Colonic mucosa (tissue), 4 donors: ENCODE data around the gene KDM4B. TPM values are rescaled to one million over a fixed set of nuclear protein-coding genes. Genes with fewer than 3 reads are reported as not detected.

ENCODE experiments used
- DNase-seq: peaks from one replicate; pipeline ENCODE4 v3.0.0-alpha.2; 2020
- H3K27ac ChIP-seq: fragments of 200-600 bp; one replicate; pipeline ENCODE4 v1.8.0; 2021
- H3K27me3 ChIP-seq: fragments of 200-600 bp; one replicate; pipeline ENCODE4 v1.8.0; 2021
- H3K36me3 ChIP-seq: fragments of 200-600 bp; one replicate; pipeline ENCODE4 v1.8.0; 2021
- H3K4me1 ChIP-seq: fragments of 200-600 bp; one replicate; pipeline ENCODE4 v1.8.0; 2021; ENCODE audit warnings: mild to moderate bottlenecking
- H3K4me3 ChIP-seq: fragments of 200-600 bp; one replicate; pipeline ENCODE4 v1.8.0; 2021
- H3K9ac ChIP-seq, 2 donors: one replicate each; pipeline ENCODE4 v1.7.0; 2013; ENCODE audit warnings: control low read depth in 2 of 2, low read depth in 2 of 2, low read length in 2 of 2
- H3K9me3 ChIP-seq: fragments of 200-600 bp; one replicate; pipeline ENCODE4 v1.8.0; 2021
- CTCF ChIP-seq: fragments of 200-600 bp; IDR thresholded peaks from one replicate; pipeline ENCODE4 v1.8.0; 2022; ENCODE audit warnings: antibody characterized with exemption, mild to moderate bottlenecking
- intact Hi-C: fragments of 100-400 bp; cut with DNase I; formaldehyde crosslinking; loops from one replicate; pipeline ENCODE4 v1.14.1; 2022
- total RNA-seq, 2 donors: library from RNA; stranded (reverse); fragmentation: NEBNext Ultra II Directional in 1 of 2; extraction: Animal tissue kit (Norgen Biotek cat#: 25700) in 1 of 2; gene quantifications; one replicate each; pipeline ENCODE4 v1.2.1, GENCODE V29; 2021
- donor health status: healthy.
- donor health status: DM: no; HTN: no; CAD: no.
- donor health status: DM: no; HTN: no; CAD: no.

The KDM4B gene
- total RNA-seq, 2 donors from 2014 or later = 35.2 to 52.9 TPM

- H3K4me1 ChIP-seq = no peaks in the 10 kb centered on the region
- H3K36me3 ChIP-seq = no peaks in the 10 kb centered on the region
- H3K9ac ChIP-seq = no peak overlapping the region
- H3K27me3 ChIP-seq = no peaks in the 10 kb centered on the region
- TF ChIP-seq CTCF = no peak
- intact Hi-C loops = no loop called here
- no peaks in the 10 kb centered on the region for H3K9me3 ChIP-seq
- H3K4me3 ChIP-seq = no peak overlapping the region
- no peak overlapping the region for H3K27ac ChIP-seq
- no peak for DNase-seq
Measured at GRCh38 chr19:5017235-5017634, 48.3 kb downstream of the KDM4B start.

GRCh38 chr19:5018224-5019015, 49.5 kb downstream of the KDM4B start:
- Histone ChIP-seq H3K4me3 (no peak overlapping the region), H3K9ac (no peak overlapping the region), H3K36me3 (no peaks in the 10 kb centered on the region), H3K27ac (no peak overlapping the region), H3K27me3 (no peaks in the 10 kb centered on the region), H3K9me3 (no peaks in the 10 kb centered on the region), H3K4me1 (no peaks in the 10 kb centered on the region)
- TF ChIP-seq CTCF = no peak
- DNase-seq = no peak
- intact Hi-C loops = no loop called here

- Histone ChIP-seq H3K27ac (no peak overlapping the region), H3K9ac (no peak overlapping the region), H3K4me1 (no peaks in the 10 kb centered on the region), H3K9me3 (no peaks in the 10 kb centered on the region), H3K36me3 (no peaks in the 10 kb centered on the region), H3K27me3 (no peaks in the 10 kb centered on the region), H3K4me3 (no peak overlapping the region)
- intact Hi-C loops = no loop called here
- no peak for TF ChIP-seq CTCF
- DNase-seq = no peak
Measured at GRCh38 chr19:5020368-5020767, 51.5 kb downstream of the KDM4B start.

DNA sequence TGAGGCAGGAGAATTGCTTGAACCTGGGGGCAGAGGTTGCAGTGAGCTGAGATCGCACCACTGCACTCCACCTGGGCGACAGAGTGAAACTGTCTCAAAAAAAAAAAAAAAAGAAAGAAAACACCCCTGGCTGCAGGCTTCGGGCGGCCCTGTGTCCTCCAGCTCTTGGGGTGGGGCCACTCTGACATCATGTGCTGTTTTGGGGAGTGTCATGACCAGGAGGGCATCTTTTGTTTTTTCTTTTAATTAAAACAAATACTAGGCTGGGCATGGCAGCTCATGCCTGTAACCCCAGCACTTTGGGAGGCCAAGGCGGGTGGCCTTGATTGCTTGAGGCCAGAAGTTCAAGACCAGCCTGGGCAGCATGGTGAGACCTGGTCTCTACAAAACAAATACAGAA, 52.1 kb downstream of the KDM4B start:
- Histone ChIP-seq H3K9me3 (no peaks in the 10 kb centered on the region), H3K9ac (no peak overlapping the region), H3K27ac (no peak overlapping the region), H3K27me3 (no peaks in the 10 kb centered on the region), H3K36me3 (no peaks in the 10 kb centered on the region), H3K4me1 (no peaks in the 10 kb centered on the region), H3K4me3 (no peak overlapping the region)
- intact Hi-C loops = no loop called here
- no peak for DNase-seq
- no peak for TF ChIP-seq CTCF

DNA sequence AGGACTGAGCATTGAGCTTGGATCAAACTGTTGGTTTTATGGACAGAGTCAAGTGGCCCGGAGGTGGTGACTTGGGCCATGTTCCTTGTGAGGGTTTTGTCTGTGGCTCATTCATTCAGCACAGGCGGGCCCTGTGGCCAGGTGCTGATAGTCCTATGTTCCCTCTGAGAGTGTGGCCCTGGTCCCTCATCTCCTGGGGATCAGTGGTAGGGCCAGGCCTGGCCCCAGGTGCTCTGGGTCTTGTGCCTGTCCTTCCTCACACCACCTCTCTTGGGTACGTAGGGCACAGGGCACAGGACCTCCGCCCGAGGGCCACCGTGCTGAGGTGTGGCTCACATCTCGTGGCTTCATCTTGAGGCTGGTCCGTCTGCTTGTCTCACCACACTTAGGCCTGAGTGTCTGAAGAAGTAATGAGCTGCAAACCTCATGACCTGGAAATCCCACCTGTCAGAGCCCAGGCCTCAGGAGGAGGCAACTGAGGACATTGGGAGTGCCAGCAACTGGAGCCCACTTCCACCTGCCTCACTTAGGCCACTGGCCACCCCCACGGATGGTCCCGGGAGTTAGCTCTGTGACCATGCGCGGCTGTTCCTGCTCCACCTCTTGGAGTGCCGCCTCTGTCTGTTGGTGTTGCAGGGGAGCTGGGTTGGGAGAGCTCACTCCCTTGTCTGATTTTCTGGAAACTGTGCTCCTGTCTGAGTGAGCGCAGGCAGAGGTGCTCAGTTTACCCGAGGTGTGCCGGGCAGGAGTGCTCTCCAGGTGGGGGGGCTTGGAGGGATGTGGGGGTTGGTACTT, 53.4 kb downstream of the KDM4B start:
- Histone ChIP-seq H3K9ac (no peak overlapping the region), H3K27me3 (no peaks in the 10 kb centered on the region), H3K4me3 (no peak overlapping the region), H3K9me3 (no peaks in the 10 kb centered on the region), H3K4me1 (no peaks in the 10 kb centered on the region), H3K36me3 (no peaks in the 10 kb centered on the region), H3K27ac (no peak overlapping the region)
- DNase-seq = no peak
- no peak for TF ChIP-seq CTCF
- intact Hi-C loops = no loop called here
